HK-2 (cell line): ENCODE data around the gene SH3BP4.

ENCODE experiments used
- DNase-seq: peaks from one replicate; pipeline ENCODE4 v3.0.0-alpha.2; 2018; ENCODE audit not compliant: unreplicated experiment

The SH3BP4 gene

DNA sequence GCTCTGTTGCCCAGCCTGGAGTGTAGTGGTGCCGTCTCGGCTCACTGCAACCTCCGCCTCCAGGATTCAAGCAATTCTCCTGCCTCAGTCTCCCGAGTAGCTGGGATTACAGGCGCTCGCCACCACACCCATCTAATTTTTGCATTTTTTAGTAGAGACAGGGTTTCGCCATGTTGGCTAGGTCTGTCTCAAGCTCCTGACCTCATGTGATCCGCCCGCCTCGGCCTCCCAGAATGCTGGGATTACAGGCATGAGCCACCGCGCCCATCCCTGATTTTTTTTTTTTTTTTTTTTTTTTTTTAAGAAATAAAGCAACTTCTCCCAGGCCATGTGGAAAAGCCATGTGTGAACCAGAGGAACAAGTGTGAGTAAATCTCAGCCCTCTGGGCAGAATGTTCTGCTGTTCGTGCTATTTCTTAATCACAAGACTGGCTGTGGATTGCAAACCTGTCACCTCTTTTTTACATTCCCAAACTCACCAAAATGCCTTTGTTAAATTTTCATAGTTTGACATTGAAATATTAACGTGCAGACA, 6.4 kb upstream of the SH3BP4 start:
- no peak for DNase-seq

DNA sequence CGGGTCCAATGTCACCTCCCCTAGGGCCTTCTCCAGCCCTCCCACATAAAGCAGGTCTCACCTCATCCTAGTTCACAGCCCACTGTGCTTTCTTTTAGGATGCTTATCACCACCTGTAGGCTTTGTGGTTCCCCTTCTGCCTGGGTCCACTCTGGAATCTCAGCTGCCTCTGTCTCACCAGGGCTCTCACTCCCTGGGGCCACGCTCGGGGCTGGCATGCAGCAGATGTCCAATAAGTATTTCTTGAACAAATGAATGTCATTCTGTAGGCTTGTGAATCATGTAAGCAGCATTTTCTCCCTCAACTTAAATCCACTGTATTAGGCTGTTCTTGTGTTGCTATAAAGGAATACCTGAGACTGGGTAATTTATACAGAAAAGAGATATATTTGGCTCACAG, 4.3 kb upstream of the SH3BP4 start:
- no peak for DNase-seq

DNA sequence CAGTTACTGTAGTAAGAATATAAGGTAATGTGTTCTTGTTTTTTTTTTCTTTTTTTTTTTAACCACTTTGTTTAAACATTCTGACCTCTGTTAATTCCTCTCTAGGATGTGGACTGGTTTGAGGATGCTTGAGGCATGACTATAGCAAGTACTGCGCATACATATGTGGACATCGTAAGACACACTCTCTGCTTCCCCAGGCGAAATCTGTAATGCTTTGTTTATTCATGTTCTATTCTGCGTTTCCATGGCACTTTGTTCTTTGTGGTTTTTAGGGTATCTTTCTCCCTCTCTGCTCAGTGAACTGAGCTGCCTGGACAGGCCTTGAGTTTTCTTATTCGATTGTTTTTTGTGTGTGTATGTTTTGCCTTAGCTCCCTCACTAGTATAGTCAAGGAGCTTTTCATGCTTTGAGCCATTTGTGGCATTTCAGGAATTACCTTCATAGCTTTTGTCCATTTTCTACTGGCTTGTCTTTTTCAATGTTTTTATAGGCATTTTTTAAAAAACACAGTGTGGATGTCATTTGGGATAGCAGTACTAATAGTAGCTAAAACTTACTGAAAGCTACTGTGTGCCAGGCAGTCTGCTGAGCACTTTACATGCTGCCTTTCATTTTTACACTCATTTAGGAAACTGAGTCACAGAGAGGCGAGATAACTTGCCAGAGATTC, 1.9 kb upstream of the SH3BP4 start:
- DNase-seq: no peak

DNA sequence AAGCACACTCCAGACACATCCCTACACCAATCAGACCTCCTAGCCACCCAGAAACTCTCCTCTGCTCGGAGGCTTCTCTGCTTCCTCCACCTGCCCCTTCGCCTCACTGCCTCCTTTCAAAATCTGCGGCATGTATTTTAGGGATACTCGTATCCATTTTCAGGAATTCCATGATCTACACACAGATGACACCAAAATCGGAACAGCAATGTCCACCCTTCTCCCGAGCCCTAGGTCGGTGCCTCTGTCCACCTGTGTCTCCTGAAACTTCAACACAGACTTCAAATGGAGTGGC, 1.4 kb upstream of the SH3BP4 start:
- DNase-seq: no peak

DNA sequence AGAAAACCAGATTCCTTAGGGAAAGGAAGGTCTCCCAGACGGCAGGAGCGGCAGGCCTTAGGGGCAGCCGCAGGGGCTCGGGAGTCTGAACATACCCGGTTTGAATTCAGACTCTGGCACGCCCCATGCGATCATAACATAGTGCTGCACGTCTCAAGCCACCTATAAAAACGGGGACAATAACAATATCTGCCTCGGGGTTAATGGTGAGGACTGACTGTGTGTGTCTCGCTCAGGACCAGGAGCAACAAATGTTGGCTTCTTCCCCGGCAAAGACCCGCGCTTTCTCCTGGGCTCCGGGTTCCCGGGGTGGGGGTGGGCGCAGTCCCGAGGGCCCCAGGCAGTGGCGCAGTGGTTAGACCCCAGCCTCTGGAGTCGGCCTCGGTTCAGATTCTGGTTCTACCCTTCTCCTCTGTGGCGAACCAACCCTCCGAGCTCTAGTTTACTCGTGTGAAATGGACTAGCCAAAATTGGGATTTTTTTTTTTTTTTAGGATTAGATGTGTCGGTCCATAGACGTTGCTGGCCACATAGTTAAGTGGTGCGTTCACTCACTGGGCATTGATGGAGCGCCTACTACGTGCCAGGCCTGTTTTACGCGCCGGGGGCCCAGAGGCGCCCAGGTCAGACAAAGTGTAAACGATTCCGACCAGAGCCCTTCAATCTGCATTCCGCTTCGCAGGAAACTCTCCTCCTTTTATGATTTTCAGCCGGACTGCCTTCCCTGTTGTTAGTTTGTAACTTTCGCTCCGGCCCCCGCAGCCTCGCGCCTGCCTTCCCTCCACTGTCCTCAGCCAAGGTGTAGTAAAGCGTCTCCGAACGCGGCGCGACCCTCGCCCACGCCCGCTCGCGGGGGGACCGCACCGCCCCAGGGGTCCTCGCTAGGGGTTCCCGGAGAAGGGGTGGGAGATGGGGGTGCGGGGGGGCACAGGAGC, 820 bp upstream of the SH3BP4 start:
- no peak for DNase-seq

DNA sequence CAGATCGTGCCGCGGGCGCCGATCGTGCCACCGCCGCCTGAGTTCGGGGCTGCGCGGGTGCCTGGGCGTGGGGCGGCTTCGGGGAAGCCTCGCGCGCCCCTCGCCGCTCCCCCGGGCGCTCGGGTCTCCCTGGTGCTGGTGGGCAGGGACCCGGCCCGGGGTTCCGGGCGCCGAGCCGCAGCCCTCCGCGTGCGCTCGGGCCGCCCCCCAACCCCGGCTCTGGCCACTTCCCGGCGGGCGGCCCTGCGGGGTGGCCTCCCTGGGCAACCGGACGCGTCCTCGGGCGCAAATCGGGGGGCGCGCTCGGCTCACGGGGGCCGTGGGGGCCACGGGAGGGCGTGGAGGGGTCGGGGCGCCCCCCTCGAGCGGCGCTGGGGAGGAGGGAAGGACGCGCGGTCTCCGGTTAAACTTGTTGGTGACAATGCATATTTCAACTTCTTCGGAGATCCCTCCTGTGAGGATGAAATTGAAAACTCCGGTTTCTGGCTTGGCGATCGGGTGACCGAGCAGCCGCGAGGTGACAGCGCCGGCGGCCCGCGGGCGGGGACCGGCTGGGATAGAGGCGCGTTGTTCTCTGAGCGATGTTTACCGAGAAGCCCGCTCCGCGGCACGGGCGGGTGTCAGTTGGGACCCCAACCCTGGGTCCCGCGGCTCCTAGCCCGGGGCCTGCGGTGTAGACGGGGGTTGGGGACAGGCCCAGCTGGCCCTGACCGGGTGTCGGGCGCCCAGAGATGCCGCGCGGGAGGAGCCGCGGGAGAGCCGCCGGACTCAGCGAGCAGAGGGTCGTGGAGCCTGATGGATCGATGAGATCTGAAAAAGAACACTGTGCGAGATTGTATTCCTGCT, 676 bp downstream of the SH3BP4 start:
- DNase-seq: peak; percentile 39

DNA sequence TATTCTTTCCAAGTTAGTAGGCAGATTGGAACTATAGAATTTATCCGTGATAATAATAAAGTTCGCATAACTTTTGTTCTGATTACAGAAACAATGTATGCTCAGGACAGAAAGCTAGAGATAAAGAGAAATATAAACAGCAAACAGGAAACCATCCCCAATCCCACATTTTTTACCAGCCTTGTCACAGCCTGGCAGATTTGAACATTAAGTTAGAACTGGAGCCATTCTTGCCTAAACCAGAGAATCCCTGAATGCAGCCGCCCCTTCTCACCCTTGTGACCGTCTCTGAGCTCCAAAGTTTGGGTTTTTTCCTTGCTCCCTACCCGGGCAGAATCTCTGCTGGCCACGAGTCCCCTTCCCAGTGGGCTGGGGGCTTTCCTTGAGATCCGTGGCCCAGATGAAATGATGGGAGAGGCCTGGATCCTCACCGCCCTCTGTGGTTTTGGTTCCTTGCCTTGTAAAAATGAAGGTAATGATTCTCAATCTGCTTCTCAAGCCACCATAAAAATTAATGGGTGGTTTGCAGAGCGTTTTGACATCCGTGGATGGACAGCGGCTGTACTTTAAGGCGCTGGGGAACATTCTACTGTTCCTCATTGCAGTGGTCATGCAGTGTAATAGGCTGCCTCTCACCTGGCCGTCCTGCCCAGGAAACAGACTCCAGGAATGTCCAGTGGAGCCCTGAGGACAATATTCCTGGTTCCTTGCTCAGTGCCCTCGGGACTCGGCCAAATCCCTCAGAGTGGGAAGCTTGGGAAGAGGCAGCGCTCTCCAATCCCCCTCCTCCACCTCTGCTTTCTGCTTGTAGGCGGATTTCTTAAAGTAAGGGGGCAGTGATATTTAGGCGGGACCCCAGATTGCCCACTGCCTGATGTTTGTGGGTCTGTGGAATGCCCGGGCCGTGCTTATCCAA, 1.6 kb downstream of the SH3BP4 start:
- DNase-seq: no peak

DNA sequence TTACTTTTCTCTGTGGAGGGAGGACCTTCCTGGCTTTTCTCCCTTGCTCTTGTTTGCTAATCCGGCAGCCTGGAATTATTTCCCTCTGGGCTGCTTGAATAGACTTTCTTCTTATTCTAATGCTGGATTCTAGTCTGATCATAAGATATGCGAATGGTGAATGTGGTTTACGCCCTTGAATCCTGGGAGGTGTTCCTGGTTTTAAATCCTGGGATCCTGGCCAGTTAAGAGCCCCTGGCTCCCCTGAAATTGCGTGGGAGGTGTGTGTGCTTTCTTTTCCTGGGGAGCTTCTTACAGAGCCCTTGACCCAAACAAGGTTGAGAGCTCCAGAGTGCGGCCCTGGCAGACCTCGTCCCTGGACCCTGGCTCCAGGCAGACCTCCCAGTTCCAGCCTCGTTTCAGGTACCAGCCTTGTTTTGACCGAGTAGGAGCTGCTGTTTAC, 2.8 kb downstream of the SH3BP4 start:
- no peak for DNase-seq

DNA sequence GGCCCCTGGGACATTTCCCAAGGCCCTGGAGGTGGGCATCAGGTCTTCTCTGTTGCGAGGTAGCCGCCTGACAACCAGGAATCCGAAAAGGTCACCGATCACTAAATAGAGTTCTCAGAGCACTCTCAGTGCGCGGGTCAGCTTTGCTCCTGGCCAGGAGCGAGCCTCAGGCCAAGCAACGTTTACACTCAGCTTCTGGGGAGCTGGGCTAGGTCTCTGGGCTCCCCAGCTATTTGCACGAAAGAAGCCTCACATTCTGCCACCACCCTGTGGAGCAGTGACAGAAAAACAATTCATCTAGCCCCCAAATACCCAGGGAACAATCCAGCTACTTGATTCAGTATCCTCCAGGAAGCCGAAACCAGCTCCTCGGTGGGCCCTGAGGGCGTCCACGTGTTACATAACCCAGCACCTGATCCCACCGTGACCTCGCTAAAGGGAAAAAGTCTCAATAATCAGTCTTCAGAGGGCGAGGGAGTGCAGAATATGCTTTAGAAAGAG, 3.3 kb downstream of the SH3BP4 start:
- DNase-seq: no peak

DNA sequence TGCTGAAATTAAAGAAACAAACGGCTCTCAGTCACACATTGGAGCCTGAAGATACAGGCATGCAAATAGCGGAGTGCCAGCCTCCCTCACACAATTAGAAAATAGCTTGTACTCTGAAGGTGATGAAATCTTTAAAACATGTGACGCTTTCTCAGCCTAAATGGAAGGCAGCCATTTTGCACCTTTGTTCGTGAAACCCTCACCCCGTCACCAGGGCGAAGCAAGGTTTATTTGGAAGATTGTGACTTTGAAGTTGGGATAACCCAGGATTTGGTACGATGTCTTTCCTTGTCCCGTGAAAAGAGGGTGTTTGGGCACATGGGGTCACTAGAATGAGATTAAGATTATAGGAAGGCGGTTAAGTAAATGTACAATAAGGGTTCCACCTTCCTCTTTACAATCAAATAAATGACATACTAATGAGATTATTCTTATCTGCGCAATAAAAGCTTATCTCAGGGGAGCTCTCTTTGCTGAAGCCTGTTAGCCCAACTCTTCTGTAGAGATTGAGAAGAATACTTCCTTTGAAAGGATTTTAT, 4.2 kb downstream of the SH3BP4 start:
- no peak for DNase-seq

DNA sequence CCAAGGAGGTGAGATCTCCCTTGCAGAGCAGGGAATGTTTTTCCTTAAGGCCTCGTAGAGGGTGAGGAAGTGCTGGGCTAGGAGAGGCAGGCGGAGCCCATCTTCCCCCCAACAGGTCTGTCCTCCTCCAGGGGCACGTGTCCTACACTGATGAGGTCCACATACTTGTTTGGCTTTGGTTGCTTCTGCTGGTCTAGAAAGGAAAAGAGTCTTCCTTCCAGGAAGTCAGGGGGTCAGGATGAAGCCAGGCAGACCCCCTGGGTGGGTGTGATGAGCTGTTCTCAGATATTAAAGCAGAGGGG, 6.0 kb downstream of the SH3BP4 start:
- no peak for DNase-seq

DNA sequence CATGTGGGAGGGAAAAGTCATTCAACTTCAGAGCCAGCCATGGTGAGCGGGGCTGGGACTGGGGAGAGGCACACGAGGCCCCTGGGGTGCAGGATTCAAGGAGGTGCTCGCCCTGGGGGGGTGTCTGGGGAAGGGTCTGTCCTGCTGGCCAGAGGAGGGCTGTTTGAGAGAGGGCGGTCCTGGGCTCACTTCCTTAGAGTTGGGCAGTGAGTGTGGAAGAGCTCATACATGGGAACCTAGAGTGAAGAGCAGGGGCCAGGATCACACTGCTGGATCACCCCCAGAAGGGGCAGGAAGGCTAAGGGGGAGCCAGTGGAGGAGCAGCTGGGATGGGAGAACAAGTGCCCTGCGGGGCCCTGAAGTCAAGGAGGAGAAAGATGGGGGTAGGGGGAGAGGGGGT, 6.5 kb downstream of the SH3BP4 start:
- no peak for DNase-seq

DNA sequence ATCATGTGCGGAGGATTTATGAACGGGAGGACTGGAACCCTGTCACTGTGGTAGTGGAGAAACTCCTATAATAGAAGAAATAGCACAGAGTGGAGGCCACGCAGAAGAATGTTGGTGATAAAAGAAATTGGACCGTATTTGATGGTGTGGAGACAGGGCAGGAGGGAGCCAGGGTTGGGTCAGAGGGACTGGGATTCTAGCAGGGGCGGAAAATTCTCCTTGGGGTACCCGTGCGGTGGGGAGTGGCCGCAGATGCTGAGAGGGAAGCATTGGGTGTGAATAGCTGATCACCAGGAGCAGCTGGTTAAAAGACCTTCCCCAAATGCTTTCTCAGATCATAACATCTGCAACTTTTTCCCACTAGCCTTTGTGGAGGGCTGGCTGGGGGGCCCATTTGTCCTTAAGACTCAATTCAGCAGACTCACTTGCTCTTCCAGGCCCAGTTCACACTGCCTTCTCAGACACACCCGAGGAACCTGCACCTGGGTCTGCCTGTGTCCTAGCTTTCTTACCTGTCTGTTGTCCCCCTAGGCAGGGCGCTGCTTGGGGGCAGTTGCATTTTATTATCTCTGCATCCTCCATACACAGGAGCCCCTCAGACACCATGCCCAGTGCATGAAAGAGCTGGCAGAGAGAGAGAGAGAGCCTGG, 7.1 kb downstream of the SH3BP4 start:
- DNase-seq: no peak

DNA sequence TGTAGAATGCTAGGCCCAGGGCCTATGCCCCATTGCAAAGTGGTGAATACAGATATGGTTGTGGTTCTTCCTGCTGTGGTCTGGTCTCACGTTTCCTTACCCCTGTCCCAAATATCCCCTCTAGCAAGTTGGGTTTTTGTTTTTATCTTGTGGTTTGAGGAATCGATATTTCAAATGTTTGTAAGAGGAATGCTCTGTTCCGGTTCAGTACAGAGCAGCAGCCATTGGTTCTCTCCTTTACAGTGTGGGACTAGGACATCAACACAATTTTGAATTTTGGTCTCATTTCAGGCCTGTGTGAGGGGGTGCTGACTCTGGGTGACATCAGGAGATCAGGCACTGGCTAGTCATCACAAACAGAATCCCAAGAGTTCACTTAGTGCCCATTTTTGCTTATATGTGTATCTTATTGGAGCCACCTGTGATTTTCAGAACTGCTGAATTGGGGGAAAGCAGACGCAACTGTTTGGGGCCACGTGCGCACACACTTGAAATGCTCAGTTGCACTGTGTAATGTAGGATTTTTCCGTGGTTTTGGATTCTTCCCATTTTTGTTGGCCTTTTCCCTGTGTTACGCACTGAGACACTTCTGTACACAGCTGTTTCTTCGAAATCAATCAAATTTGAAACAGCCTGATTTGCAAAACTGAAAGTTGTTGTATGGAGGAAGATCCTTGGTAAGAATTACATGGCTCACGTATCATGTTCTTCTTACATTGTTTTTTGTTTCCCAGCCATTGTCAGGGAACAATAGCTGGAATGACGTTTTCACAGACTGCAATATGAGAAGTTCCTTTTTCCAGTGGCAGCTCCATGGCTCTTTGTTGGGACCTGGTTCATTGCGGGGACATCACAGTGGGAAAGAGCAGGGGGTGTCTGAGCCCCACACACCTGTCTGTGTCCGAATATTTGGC, 8.6 kb downstream of the SH3BP4 start:
- no peak for DNase-seq

DNA sequence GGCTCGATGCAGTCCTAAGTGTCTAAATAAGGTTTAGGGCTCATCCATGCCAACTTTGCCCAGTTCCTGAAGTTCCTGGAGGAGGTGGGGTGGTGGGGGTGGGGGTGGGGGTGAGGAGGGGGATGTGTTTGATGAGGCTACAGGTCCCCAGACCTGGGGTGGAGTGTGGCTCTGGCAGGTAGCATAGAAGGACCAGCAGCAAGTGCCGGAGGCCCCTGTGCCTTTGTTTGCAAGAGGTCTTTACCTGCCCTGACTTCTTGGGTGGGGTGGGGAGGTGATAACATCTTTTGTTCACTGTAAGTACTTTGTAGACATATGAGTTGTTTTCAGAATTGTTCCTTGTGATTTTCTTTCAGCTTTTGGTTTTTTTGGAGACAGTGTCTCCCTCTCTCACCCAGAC, 10.0 kb downstream of the SH3BP4 start:
- no peak for DNase-seq

DNA sequence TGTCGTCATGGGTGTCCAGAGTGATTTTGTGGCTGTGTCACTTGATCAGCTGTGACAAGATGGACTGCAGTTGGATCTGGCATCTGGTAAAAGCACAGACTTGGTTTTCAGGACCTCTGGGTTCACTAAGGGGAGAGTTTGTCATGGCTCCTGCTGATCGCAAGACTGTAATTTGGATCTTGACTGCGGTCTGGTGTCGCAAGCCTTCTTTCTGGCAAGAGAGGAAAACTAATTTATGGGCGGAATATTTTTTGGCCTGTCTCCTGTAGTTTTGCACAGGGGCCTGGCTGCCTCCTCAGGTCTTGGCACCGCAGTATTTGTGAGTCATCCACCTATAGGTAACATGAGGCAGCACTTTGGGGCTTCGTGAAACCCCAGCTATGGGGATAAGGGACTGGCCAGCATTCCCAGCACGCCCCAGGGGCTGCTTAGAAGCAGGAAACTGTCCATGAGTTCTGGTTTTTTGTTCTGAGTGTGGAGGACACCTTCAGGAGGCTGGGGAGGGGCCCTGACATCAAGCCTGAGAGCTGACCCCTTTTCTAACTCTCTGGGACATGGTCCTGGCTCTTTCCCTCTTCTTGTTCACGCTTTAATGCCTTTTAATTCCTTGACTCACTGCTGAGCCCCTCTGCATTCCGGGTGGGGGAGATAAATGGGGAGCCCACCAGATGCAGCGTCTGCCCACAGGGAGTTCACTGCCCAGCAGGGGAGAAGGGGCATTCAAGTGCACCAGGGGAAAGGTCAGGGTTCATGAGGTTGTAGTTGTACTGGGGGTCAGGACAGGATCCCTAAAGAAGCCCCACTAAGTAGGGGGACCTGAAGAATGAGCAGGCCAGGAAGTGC, 12.2 kb downstream of the SH3BP4 start:
- peak; percentile 36 for DNase-seq

DNA sequence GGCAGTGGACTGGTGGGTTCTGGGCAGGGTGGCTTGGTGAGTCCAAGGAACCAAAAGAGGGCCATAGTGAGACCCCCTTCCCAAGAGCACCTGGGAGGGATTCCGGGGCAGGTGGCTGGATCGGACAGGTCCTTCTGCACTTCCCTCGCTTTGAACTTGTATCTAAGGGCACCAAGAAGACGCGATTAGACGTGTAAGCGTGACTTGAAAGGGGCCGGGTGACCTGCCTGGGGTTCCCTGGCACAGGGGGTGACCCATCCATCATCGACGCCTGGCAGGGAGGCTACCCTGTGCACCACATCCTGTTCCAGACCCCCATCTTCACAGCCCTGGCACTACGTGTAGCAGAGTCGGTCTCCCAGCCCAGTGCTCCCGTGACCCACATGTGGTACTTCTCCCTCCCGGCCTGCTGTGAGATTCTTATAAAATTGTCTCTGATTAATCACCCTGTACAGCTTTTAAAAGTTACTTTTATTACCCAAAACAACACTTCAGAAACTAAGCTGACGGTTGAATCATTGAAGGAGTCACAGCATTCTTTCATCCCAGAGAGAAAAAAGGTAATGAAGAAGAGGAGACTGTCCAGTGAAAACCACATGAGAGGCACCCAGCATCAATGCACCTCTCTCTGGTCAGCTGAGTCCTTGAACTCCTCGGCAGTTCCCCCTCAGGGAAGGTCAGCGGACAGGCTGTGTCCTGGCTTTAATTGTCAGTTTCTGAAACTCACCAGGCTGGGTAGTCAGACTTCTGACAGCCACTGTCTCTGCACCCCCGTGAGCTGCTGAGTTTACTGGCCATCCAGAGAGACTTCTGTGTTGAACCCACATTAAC, 13.0 kb downstream of the SH3BP4 start:
- DNase-seq: peak; percentile 45
